ENCODE data around the gene FSTL4.

The FSTL4 gene

DNA sequence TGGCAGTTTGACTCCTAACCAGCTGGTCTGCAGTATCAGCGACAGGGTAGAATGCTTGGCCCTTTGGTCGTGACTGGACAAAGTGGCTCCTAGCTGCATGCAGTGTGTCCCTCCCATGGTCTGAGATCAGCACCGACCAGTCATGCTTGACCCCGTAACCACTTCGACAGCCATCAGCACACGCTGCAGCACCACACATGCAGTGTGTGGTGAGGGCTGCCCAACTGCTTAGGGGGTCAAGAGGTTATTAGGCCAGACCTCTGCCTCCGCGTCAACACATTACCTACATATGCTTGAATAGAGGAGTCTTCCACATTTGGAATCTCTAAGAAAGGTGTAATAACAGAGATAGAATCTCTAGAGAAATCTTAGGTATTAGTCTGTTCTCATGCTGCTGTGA lies 139.1 kb downstream of the FSTL4 start:
- no peaks in the 10 kb centered on the region for H3K4me1 ChIP-seq (ENCODE audit: low read length)
- no peak overlapping the region for H2AFZ ChIP-seq (ENCODE audit: low read length)
- no peaks in the 10 kb centered on the region for H3K36me3 ChIP-seq (replicated peaks; ENCODE audit: insufficient read depth, low read length)
- no peak overlapping the region for H3K9ac ChIP-seq (ENCODE audit: low read length)
- TF ChIP-seq EZH2 (optimal IDR thresholded peaks at IDR 0.05; ENCODE audit: low read depth, low read length), result no peak
- TF ChIP-seq, protein P1, sequence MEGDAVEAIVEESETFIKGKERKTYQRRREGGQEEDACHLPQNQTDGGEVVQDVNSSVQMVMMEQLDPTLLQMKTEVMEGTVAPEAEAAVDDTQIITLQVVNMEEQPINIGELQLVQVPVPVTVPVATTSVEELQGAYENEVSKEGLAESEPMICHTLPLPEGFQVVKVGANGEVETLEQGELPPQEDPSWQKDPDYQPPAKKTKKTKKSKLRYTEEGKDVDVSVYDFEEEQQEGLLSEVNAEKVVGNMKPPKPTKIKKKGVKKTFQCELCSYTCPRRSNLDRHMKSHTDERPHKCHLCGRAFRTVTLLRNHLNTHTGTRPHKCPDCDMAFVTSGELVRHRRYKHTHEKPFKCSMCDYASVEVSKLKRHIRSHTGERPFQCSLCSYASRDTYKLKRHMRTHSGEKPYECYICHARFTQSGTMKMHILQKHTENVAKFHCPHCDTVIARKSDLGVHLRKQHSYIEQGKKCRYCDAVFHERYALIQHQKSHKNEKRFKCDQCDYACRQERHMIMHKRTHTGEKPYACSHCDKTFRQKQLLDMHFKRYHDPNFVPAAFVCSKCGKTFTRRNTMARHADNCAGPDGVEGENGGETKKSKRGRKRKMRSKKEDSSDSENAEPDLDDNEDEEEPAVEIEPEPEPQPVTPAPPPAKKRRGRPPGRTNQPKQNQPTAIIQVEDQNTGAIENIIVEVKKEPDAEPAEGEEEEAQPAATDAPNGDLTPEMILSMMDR (IDR thresholded peaks at IDR 0.05; ENCODE audit: low read length), result no peak
- no peak for TF ChIP-seq EZH2phosphoT487 (IDR thresholded peaks at IDR 0.05; ENCODE audit: low read length)
- H3K27me3 ChIP-seq (replicated peaks; ENCODE audit: insufficient read depth, low read length), result no peaks in the 10 kb centered on the region
- H3K27ac ChIP-seq (ENCODE audit: low read length), result no peak overlapping the region
- no peak for DNase-seq
- no peaks in the 10 kb centered on the region for H3K9me3 ChIP-seq (replicated peaks; ENCODE audit: insufficient read depth, low read length)
- H3K9me2 ChIP-seq (replicated peaks; ENCODE audit: insufficient read depth, low read length), result no peaks in the 10 kb centered on the region
- no peak overlapping the region for H3K4me2 ChIP-seq (ENCODE audit: low read depth, low read length)
- H3K79me2 ChIP-seq (ENCODE audit: low read length), result no peaks in the 10 kb centered on the region
- H3F3A ChIP-seq (ENCODE audit: insufficient read depth, low read length), result no peaks in the 10 kb centered on the region
- H4K20me1 ChIP-seq (ENCODE audit: insufficient read depth, low read length), result no peaks in the 10 kb centered on the region
- H3K4me3 ChIP-seq (ENCODE audit: low read length), result no peak overlapping the region

DNA sequence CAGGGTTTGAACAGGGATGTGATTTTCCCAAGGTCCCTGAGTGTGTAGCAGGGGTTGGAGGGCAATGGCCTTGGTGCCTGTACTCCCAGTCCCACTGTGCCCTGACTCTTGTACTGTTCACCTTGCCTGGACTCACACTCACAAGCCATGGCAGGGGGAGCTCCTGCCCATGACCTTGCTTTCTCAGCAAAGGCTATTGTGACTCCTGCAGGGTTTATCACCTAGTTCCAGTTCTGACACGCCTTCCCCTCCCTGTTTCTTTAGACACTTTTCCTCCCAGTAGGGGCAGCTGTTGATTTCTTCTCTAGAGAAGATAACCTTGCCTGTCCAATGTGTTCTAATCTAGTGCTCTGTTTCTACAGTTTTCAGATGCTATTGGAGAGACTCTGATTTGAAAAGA lies 139.5 kb downstream of the FSTL4 start:
- no peak overlapping the region for H3K27ac ChIP-seq (ENCODE audit: low read length)
- no peak overlapping the region for H3K4me2 ChIP-seq (ENCODE audit: low read depth, low read length)
- no peak for DNase-seq
- no peaks in the 10 kb centered on the region for H3K9me2 ChIP-seq (replicated peaks; ENCODE audit: insufficient read depth, low read length)
- no peak overlapping the region for H2AFZ ChIP-seq (ENCODE audit: low read length)
- no peak for TF ChIP-seq EZH2phosphoT487 (IDR thresholded peaks at IDR 0.05; ENCODE audit: low read length)
- no peak for TF ChIP-seq EZH2 (optimal IDR thresholded peaks at IDR 0.05; ENCODE audit: low read depth, low read length)
- TF ChIP-seq, protein P1 (IDR thresholded peaks at IDR 0.05; ENCODE audit: low read length), result no peak
- H3K4me3 ChIP-seq (ENCODE audit: low read length), result no peak overlapping the region
- no peaks in the 10 kb centered on the region for H3K79me2 ChIP-seq (ENCODE audit: low read length)
- no peak overlapping the region for H3K9ac ChIP-seq (ENCODE audit: low read length)
- H3K4me1 ChIP-seq (ENCODE audit: low read length), result no peaks in the 10 kb centered on the region
- no peaks in the 10 kb centered on the region for H4K20me1 ChIP-seq (ENCODE audit: insufficient read depth, low read length)
- no peaks in the 10 kb centered on the region for H3K9me3 ChIP-seq (replicated peaks; ENCODE audit: insufficient read depth, low read length)
- H3F3A ChIP-seq (ENCODE audit: insufficient read depth, low read length), result no peaks in the 10 kb centered on the region
- no peaks in the 10 kb centered on the region for H3K27me3 ChIP-seq (replicated peaks; ENCODE audit: insufficient read depth, low read length)
- no peaks in the 10 kb centered on the region for H3K36me3 ChIP-seq (replicated peaks; ENCODE audit: insufficient read depth, low read length)

DNA sequence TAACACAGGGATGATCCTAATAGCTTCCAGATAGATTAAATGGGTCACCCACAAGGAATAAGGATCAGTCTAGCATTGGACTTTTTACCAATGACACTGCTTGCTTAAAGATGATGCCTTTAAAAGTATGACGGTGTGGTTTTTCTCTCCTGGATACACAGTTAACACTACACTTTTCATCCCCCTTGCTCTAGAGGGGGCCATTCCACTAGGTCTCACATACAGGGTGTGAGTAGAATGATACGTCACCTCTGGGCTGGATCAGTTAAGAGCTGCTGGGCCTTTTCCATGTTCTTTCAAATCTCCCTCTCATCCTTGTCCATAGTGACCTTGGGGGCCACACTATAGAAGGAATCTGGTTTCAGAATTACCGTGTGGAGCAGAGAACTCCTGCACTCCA lies 140.6 kb downstream of the FSTL4 start:
- Histone ChIP-seq H3K4me1 (ENCODE audit: low read length) (no peaks in the 10 kb centered on the region), H3K9me2 (replicated peaks; ENCODE audit: insufficient read depth, low read length) (no peaks in the 10 kb centered on the region), H3K9ac (ENCODE audit: low read length) (no peak overlapping the region), H3K27me3 (replicated peaks; ENCODE audit: insufficient read depth, low read length) (no peaks in the 10 kb centered on the region), H4K20me1 (ENCODE audit: insufficient read depth, low read length) (no peaks in the 10 kb centered on the region), H3K4me2 (ENCODE audit: low read depth, low read length) (no peak overlapping the region), H3K27ac (ENCODE audit: low read length) (no peak overlapping the region), H3K79me2 (ENCODE audit: low read length) (no peaks in the 10 kb centered on the region), H3K9me3 (replicated peaks; ENCODE audit: insufficient read depth, low read length) (no peaks in the 10 kb centered on the region), H2AFZ (ENCODE audit: low read length) (no peak overlapping the region), H3K36me3 (replicated peaks; ENCODE audit: insufficient read depth, low read length) (no peaks in the 10 kb centered on the region), H3K4me3 (ENCODE audit: low read length) (no peak overlapping the region), H3F3A (ENCODE audit: insufficient read depth, low read length) (no peaks in the 10 kb centered on the region)
- DNase-seq, result no peak
- no peak for TF ChIP-seq EZH2phosphoT487 (IDR thresholded peaks at IDR 0.05; ENCODE audit: low read length)
- no peak for TF ChIP-seq EZH2 (optimal IDR thresholded peaks at IDR 0.05; ENCODE audit: low read depth, low read length)
- TF ChIP-seq, protein P1 (IDR thresholded peaks at IDR 0.05; ENCODE audit: low read length), result no peak
